ENCODE data around the gene CTBP1.

DNA sequence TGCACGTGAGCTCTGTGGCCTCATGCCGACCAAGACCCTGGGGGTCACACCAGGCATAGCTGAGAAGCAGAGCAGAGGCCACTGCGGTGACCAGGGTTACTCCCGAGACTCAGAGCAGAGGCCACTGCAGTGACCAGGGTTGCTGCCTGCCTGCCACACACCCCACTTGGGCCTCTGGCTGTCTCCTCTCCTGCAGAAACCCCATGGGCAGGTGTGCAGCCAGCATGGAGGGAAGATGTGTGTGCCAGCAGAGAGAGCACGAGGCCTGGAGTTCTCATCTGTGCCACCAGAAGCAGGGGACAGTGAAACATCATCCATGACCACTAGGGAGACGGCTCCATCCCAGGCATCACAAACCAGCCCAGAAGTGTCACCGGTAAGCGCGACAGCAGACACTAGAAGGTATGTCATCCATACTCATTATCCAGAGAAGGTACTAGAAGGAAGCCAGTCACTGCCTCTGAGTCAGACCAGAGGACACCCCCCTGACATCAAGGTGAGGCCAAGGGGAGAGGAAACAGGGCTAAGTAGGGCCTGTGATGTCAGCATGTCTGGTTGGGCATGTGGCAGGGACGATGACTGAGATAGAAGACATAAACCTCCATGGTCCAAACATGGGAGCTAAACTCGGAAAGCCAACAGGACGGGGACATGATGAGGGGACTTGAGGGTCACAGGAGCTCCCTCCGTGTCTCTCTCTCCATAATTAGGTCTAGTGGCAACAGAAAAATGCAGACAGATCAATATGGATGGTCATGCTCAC lies 52.3 kb downstream of the CTBP1 start:
- TF ChIP-seq, protein P1, sequence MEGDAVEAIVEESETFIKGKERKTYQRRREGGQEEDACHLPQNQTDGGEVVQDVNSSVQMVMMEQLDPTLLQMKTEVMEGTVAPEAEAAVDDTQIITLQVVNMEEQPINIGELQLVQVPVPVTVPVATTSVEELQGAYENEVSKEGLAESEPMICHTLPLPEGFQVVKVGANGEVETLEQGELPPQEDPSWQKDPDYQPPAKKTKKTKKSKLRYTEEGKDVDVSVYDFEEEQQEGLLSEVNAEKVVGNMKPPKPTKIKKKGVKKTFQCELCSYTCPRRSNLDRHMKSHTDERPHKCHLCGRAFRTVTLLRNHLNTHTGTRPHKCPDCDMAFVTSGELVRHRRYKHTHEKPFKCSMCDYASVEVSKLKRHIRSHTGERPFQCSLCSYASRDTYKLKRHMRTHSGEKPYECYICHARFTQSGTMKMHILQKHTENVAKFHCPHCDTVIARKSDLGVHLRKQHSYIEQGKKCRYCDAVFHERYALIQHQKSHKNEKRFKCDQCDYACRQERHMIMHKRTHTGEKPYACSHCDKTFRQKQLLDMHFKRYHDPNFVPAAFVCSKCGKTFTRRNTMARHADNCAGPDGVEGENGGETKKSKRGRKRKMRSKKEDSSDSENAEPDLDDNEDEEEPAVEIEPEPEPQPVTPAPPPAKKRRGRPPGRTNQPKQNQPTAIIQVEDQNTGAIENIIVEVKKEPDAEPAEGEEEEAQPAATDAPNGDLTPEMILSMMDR (IDR thresholded peaks at IDR 0.05): no peak
- TF ChIP-seq POLR2A (IDR thresholded peaks at IDR 0.05): no peak
- no peak for TF ChIP-seq POLR2AphosphoS5 (IDR thresholded peaks at IDR 0.05)

Measured in breast epithelium (tissue), 3 donors.